Stimulated activated effector memory CD8-positive, alpha-beta T cell treated with anti-CD3 and anti-CD28 coated beads, Interleukin-12 subunit alpha, Interleukin-12 subunit beta, amount 100 ng/mL, for 72 hours (primary cell): ENCODE data around the gene LIN28B.

Experiments used
- ATAC-seq: fragments of 150-1000 bp; cut with Tn5 transposase; 2 replicates; pipeline ENCODE4 v1.10.0; 2021
- DNase-seq, 2 donors: peaks; one replicate each; pipeline ENCODE4 v3.0.0; 2021 to 2022; ENCODE audit warnings: low spot score in 2 of 2
- H3K27ac Mint-ChIP-seq: one replicate; pipeline ENCODE4 v1.8.0; 2022; ENCODE audit warnings: mild to moderate bottlenecking, mixed read lengths
- H3K36me3 Mint-ChIP-seq: one replicate; pipeline ENCODE4 v1.8.0; 2022; ENCODE audit warnings: mild to moderate bottlenecking, mixed read lengths
- H3K4me1 Mint-ChIP-seq: one replicate; pipeline ENCODE4 v1.8.0; 2022; ENCODE audit warnings: mixed read lengths
- H3K4me3 Mint-ChIP-seq: one replicate; pipeline ENCODE4 v1.8.0; 2022; ENCODE audit warnings: mild to moderate bottlenecking, mixed read lengths
- H3K9me3 Mint-ChIP-seq: one replicate; pipeline ENCODE4 v1.8.0; 2022; ENCODE audit warnings: mixed read lengths

Gene LIN28B

GRCh38 chr6:105022416-105022815, 65.5 kb downstream of the LIN28B start:
- ATAC-seq: no peak
- Mint-ChIP-seq H3K9me3 (no peaks in the 10 kb centered on the region), H3K27ac (no peak overlapping the region)

GRCh38 chr6:105024803-105025202, 67.9 kb downstream of the LIN28B start:
- Mint-ChIP-seq H3K4me3 (no peak overlapping the region), H3K4me1 (no peaks in the 10 kb centered on the region)
- no peak for ATAC-seq

More at GRCh38 chr6:105022416-105022815, 65.5 kb downstream of the LIN28B start:
- H3K36me3 Mint-ChIP-seq: no peaks in the 10 kb centered on the region
- H3K4me3 Mint-ChIP-seq: no peak overlapping the region
- no peaks in the 10 kb centered on the region for H3K4me1 Mint-ChIP-seq
- DNase-seq: no peak

GRCh38 chr6:105028898-105029297, 72.0 kb downstream of the LIN28B start:
- DNase-seq: no peak
- Mint-ChIP-seq H3K36me3 (no peaks in the 10 kb centered on the region), H3K4me1 (no peaks in the 10 kb centered on the region), H3K27ac (no peak overlapping the region), H3K4me3 (no peak overlapping the region), H3K9me3 (no peaks in the 10 kb centered on the region)
- ATAC-seq: no peak

More at GRCh38 chr6:105024803-105025202, 67.9 kb downstream of the LIN28B start:
- no peak for DNase-seq
- H3K36me3 Mint-ChIP-seq: no peaks in the 10 kb centered on the region
- H3K27ac Mint-ChIP-seq: no peak overlapping the region
- H3K9me3 Mint-ChIP-seq: no peaks in the 10 kb centered on the region

- no peaks in the 10 kb centered on the region for H3K4me1 Mint-ChIP-seq
- no peaks in the 10 kb centered on the region for H3K9me3 Mint-ChIP-seq
- DNase-seq (no peak), ATAC-seq (no peak)
- no peaks in the 10 kb centered on the region for H3K36me3 Mint-ChIP-seq
- H3K27ac Mint-ChIP-seq: no peak overlapping the region
- no peak overlapping the region for H3K4me3 Mint-ChIP-seq
Measured at GRCh38 chr6:105029581-105029980, 72.7 kb downstream of the LIN28B start.

GRCh38 chr6:105034470-105034869, 77.6 kb downstream of the LIN28B start:
- Mint-ChIP-seq H3K4me3 (no peak overlapping the region), H3K27ac (no peak overlapping the region), H3K9me3 (no peaks in the 10 kb centered on the region), H3K36me3 (no peaks in the 10 kb centered on the region), H3K4me1 (no peaks in the 10 kb centered on the region)
- no peak for ATAC-seq
- DNase-seq: no peak

- H3K9me3 Mint-ChIP-seq: no peaks in the 10 kb centered on the region
- no peaks in the 10 kb centered on the region for H3K36me3 Mint-ChIP-seq
- no peaks in the 10 kb centered on the region for H3K4me1 Mint-ChIP-seq
- H3K4me3 Mint-ChIP-seq: no peak overlapping the region
- DNase-seq: no peak
- H3K27ac Mint-ChIP-seq: no peak overlapping the region
- no peak for ATAC-seq
Measured at GRCh38 chr6:105035299-105035698, 78.4 kb downstream of the LIN28B start.

GRCh38 chr6:105036351-105036750, 79.4 kb downstream of the LIN28B start:
- Mint-ChIP-seq H3K27ac (no peak overlapping the region), H3K36me3 (no peaks in the 10 kb centered on the region), H3K4me3 (no peak overlapping the region), H3K9me3 (no peaks in the 10 kb centered on the region), H3K4me1 (no peaks in the 10 kb centered on the region)
- DNase-seq: no peak
- no peak for ATAC-seq

GRCh38 chr6:105038259-105038658, 81.4 kb downstream of the LIN28B start:
- H3K4me3 Mint-ChIP-seq: no peak overlapping the region
- DNase-seq (no peak), ATAC-seq (no peak)
- H3K27ac Mint-ChIP-seq: no peak overlapping the region
- no peaks in the 10 kb centered on the region for H3K9me3 Mint-ChIP-seq
- no peaks in the 10 kb centered on the region for H3K4me1 Mint-ChIP-seq
- H3K36me3 Mint-ChIP-seq: no peaks in the 10 kb centered on the region

- no peak overlapping the region for H3K4me3 Mint-ChIP-seq
- H3K27ac Mint-ChIP-seq: no peak overlapping the region
- H3K36me3 Mint-ChIP-seq: no peaks in the 10 kb centered on the region
- DNase-seq: no peak
- H3K4me1 Mint-ChIP-seq: no peaks in the 10 kb centered on the region
- ATAC-seq: no peak
- H3K9me3 Mint-ChIP-seq: no peaks in the 10 kb centered on the region
Measured at GRCh38 chr6:105041880-105042279, 85.0 kb downstream of the LIN28B start.

GRCh38 chr6:105042648-105043047, 85.7 kb downstream of the LIN28B start:
- Mint-ChIP-seq H3K4me3 (no peak overlapping the region), H3K4me1 (no peaks in the 10 kb centered on the region), H3K36me3 (no peaks in the 10 kb centered on the region), H3K9me3 (no peaks in the 10 kb centered on the region), H3K27ac (no peak overlapping the region)
- DNase-seq (no peak), ATAC-seq (no peak)

- no peak for ATAC-seq
- H3K4me3 Mint-ChIP-seq: no peak overlapping the region
Measured at GRCh38 chr6:105043979-105044378, 87.1 kb downstream of the LIN28B start.

GRCh38 chr6:105045526-105045925, 88.6 kb downstream of the LIN28B start:
- no peak for DNase-seq
- no peaks in the 10 kb centered on the region for H3K4me1 Mint-ChIP-seq
- ATAC-seq: peak; percentile 48
- no peak overlapping the region for H3K4me3 Mint-ChIP-seq
- no peaks in the 10 kb centered on the region for H3K9me3 Mint-ChIP-seq
- H3K27ac Mint-ChIP-seq: no peak overlapping the region
- no peaks in the 10 kb centered on the region for H3K36me3 Mint-ChIP-seq

More at GRCh38 chr6:105043979-105044378, 87.1 kb downstream of the LIN28B start:
- no peaks in the 10 kb centered on the region for H3K9me3 Mint-ChIP-seq
- no peak overlapping the region for H3K27ac Mint-ChIP-seq
- H3K4me1 Mint-ChIP-seq: no peaks in the 10 kb centered on the region
- no peaks in the 10 kb centered on the region for H3K36me3 Mint-ChIP-seq
- no peak for DNase-seq

GRCh38 chr6:105051941-105052471, 95.1 kb downstream of the LIN28B start:
- no peak overlapping the region for H3K4me3 Mint-ChIP-seq
- H3K9me3 Mint-ChIP-seq: no peaks in the 10 kb centered on the region
- ATAC-seq (no peak), DNase-seq (no peak)
- no peak overlapping the region for H3K27ac Mint-ChIP-seq
- no peaks in the 10 kb centered on the region for H3K36me3 Mint-ChIP-seq
- no peaks in the 10 kb centered on the region for H3K4me1 Mint-ChIP-seq

GRCh38 chr6:105056646-105057045, 99.7 kb downstream of the LIN28B start:
- no peaks in the 10 kb centered on the region for H3K9me3 Mint-ChIP-seq
- H3K4me3 Mint-ChIP-seq: no peak overlapping the region
- H3K4me1 Mint-ChIP-seq: no peaks in the 10 kb centered on the region
- no peak overlapping the region for H3K27ac Mint-ChIP-seq
- ATAC-seq (no peak), DNase-seq (no peak)
- H3K36me3 Mint-ChIP-seq: no peaks in the 10 kb centered on the region

- Mint-ChIP-seq H3K36me3 (no peaks in the 10 kb centered on the region), H3K27ac (no peak overlapping the region), H3K4me1 (no peaks in the 10 kb centered on the region), H3K4me3 (no peak overlapping the region), H3K9me3 (no peaks in the 10 kb centered on the region)
- ATAC-seq: no peak
- DNase-seq: no peak
Measured at GRCh38 chr6:105057160-105057559, 100.3 kb downstream of the LIN28B start.

GRCh38 chr6:105058316-105058715, 101.4 kb downstream of the LIN28B start:
- H3K4me3 Mint-ChIP-seq: no peak overlapping the region
- H3K27ac Mint-ChIP-seq: no peak overlapping the region
- H3K9me3 Mint-ChIP-seq: no peaks in the 10 kb centered on the region
- DNase-seq (no peak), ATAC-seq (no peak)
- no peaks in the 10 kb centered on the region for H3K36me3 Mint-ChIP-seq
- no peaks in the 10 kb centered on the region for H3K4me1 Mint-ChIP-seq

- Mint-ChIP-seq H3K9me3 (no peaks in the 10 kb centered on the region), H3K27ac (no peak overlapping the region), H3K4me1 (no peaks in the 10 kb centered on the region), H3K36me3 (no peaks in the 10 kb centered on the region), H3K4me3 (no peak overlapping the region)
- no peak for DNase-seq
- no peak for ATAC-seq
Measured at GRCh38 chr6:105058846-105059245, 101.9 kb downstream of the LIN28B start.
